ENCODE results near the gene RSPO1.

RSPO1 gene

DNA sequence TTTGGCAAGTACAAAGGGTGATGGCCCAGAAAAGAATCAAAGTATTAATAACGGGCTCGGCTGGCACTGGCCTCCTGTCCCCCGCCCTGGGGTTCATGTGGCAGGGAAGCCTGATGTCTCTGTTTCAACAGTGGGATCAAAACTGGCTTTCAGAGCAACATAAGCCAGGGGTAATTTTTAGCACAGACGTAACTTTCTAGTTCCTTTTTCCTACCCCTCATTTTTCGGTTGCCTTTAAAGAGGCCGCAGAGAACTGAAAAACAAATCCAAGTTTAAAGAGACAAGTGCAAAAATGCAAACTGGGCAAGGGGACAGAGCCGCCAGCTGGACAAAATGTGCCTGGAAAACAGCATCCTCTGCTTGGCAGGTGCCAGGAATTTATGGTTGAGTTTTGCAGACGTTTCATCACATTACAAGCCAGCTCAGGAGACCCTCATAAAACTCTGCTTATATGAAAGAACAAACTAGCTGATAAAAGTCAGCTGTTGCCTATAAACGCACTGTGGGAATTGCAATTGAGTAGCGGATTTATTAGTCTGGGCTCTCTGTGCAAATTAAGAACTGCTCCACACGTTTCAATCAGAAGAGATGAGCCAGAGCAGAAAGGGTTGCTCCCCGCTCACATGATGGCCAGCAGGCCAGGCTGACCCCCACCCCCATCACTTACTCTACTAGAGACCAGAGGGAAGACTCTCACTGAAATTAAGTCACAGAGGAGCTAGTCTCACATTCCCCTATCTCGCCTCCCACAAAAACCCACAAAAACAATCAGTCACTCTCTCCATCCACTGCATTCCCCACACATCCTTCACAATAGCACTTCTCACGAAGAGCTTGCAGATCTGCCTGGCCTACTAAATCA is 41.8 kb upstream of the RSPO1 start:
- H3K36me3 ChIP-seq = no peaks in the 10 kb centered on the region
- H3K27me3 ChIP-seq = peaks cover 14% of the 10 kb centered on the region
- no peak overlapping the region for H3K27ac ChIP-seq
- H3K4me3 ChIP-seq (ENCODE audit: low read depth in 1 of 2, low read length in 1 of 2) = no peak overlapping the region
- H3K9me3 ChIP-seq = no peaks in the 10 kb centered on the region
- peaks cover 0 to 5% of the 10 kb centered on the region in 2 experiments for H3K4me1 ChIP-seq (ENCODE audit: control insufficient read depth in 1 of 2, insufficient read depth in 1 of 2, low read depth in 1 of 2, low read length in 1 of 2)
- TF ChIP-seq, protein P1, sequence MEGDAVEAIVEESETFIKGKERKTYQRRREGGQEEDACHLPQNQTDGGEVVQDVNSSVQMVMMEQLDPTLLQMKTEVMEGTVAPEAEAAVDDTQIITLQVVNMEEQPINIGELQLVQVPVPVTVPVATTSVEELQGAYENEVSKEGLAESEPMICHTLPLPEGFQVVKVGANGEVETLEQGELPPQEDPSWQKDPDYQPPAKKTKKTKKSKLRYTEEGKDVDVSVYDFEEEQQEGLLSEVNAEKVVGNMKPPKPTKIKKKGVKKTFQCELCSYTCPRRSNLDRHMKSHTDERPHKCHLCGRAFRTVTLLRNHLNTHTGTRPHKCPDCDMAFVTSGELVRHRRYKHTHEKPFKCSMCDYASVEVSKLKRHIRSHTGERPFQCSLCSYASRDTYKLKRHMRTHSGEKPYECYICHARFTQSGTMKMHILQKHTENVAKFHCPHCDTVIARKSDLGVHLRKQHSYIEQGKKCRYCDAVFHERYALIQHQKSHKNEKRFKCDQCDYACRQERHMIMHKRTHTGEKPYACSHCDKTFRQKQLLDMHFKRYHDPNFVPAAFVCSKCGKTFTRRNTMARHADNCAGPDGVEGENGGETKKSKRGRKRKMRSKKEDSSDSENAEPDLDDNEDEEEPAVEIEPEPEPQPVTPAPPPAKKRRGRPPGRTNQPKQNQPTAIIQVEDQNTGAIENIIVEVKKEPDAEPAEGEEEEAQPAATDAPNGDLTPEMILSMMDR (IDR thresholded peaks at IDR 0.05) = no peak

DNA sequence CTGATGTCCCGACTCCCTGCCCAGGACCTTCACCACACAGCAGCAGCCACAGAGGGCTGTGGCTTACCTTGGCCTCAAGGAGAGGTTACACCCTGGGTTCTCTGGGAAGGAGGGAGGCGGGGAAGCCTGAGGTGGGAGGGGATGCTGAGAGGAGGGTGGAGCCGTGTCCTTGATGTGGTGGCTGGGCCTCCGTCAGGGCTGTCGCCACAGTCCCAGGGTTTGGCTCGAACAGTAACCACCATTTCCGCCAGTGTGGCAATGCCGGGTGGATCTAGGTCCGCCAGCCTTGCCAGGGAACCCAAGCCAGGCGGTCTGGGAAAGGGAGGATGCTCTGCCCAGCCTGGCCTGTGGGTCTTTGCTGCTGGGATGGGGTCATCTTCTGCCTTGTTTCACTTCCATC is 39.2 kb upstream of the RSPO1 start:
- Histone ChIP-seq H3K27ac (no peak overlapping the region), H3K27me3 (peaks cover 24% of the 10 kb centered on the region), H3K4me1 (ENCODE audit: control insufficient read depth in 1 of 2, insufficient read depth in 1 of 2, low read depth in 1 of 2, low read length in 1 of 2) (peaks cover 0 to 5% of the 10 kb centered on the region in 2 experiments), H3K9me3 (no peaks in the 10 kb centered on the region), H3K36me3 (no peaks in the 10 kb centered on the region), H3K4me3 (ENCODE audit: low read depth in 1 of 2, low read length in 1 of 2) (no peak overlapping the region)
- TF ChIP-seq, protein P1 (IDR thresholded peaks at IDR 0.05) = no peak

DNA sequence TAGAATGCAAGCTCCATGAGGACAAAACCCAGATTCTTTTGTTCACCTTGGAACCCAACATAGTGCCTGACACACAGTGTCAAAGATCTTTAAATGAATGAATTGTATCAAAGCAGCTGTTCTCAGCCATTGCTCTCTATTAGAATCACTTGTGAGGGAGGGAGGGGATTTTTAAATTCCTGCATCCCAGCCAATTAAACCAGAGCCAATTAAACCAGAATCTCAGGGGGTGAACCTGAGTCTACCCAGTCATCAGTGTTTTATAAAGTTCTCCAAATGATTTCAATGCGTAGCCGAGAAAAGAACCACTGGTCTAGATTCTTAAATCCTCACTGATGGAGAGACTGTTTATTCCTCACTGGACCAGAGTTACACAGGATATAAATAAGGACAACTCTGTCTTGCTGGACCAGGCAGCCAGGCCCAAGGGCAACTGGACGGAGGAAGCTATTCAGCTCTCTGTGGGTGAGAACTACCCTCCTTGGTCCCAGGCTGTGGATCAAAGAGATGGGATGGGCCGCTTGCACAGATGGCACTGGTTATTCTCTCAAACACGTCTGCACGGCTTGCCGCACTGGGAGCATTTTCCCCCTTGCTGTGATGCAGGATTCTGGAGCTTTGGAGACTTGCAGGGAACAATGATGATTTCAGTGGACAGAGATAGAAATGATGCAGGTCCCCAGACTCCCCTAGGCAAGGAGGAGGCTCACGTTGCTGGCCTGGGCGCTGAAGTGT is 37.6 kb upstream of the RSPO1 start:
- H3K27me3 ChIP-seq = peaks cover 32% of the 10 kb centered on the region
- TF ChIP-seq, protein P1 (IDR thresholded peaks at IDR 0.05) = no peak

DNA sequence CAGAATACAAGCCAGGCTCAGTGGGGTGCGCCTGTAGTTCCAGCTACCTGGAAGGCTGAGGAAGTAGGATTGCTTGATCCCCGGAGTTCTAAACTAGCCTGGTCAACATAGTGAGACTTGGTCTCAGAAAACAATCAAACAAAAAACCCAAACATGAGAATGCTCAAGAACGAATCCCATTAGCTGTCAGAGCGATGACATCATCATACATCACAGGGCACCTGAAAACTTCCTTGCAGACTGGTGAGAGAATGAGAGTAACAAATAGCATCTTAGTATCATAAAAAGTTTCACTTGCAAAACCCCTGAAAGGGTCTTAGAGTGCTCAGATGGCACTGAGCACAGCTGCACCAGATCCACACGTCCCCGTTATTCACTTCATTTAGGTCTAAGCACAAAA is 36.6 kb upstream of the RSPO1 start:
- TF ChIP-seq, protein P1 (IDR thresholded peaks at IDR 0.05) = no peak
- H3K4me1 ChIP-seq (ENCODE audit: control insufficient read depth in 1 of 2, insufficient read depth in 1 of 2, low read depth in 1 of 2, low read length in 1 of 2) = no peaks in the 10 kb centered on the region
- peaks cover 26% of the 10 kb centered on the region for H3K27me3 ChIP-seq
- no peaks in the 10 kb centered on the region for H3K36me3 ChIP-seq
- H3K9me3 ChIP-seq = no peaks in the 10 kb centered on the region
- H3K27ac ChIP-seq = no peak overlapping the region
- no peak overlapping the region for H3K4me3 ChIP-seq (ENCODE audit: low read depth in 1 of 2, low read length in 1 of 2)

More for the DNA sequence above, 37.6 kb upstream of the RSPO1 start:
- no peak overlapping the region for H3K27ac ChIP-seq
- no peak overlapping the region for H3K4me3 ChIP-seq (ENCODE audit: low read depth in 1 of 2, low read length in 1 of 2)
- no peaks in the 10 kb centered on the region for H3K36me3 ChIP-seq
- H3K4me1 ChIP-seq (ENCODE audit: control insufficient read depth in 1 of 2, insufficient read depth in 1 of 2, low read depth in 1 of 2, low read length in 1 of 2) = no peaks in the 10 kb centered on the region
- H3K9me3 ChIP-seq = no peaks in the 10 kb centered on the region

DNA sequence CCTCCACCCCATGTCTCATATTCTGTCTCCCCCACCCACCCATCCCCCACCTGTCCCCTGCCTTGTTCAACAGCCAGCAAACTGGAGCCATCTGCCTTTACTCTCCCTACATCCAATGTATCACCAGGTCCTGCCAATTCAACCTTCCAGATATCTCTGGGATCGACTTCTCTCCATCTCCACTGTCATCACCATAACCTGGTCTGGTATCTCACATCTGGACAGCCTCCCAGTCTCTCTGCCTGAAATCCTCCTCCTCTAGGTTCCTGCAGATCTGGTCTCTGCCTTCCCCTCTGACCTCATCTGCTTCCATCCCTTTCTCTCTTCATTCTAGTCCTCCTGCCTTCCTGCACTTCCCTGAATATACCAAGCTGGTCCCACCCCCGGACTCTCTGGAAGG is 35.4 kb upstream of the RSPO1 start:
- H3K4me1 ChIP-seq (ENCODE audit: control insufficient read depth in 1 of 2, insufficient read depth in 1 of 2, low read depth in 1 of 2, low read length in 1 of 2) = no peaks in the 10 kb centered on the region
- H3K27me3 ChIP-seq = peaks cover 26% of the 10 kb centered on the region
- no peak overlapping the region for H3K27ac ChIP-seq
- H3K4me3 ChIP-seq (ENCODE audit: low read depth in 1 of 2, low read length in 1 of 2) = no peak overlapping the region
- TF ChIP-seq, protein P1 (IDR thresholded peaks at IDR 0.05) = no peak
- H3K36me3 ChIP-seq = no peaks in the 10 kb centered on the region
- no peaks in the 10 kb centered on the region for H3K9me3 ChIP-seq

All from neutrophil (primary cell).